Activated CD4-positive, alpha-beta T cell treated with anti-CD3 and anti-CD28 coated beads, Interleukin-2, amount 50 U/mL, for 48 hours (primary cell): Measurements from ENCODE around the gene ITGB5.
A peak's percentile ranks its signal among the peaks of the same experiment; 100 is the strongest.
"Not testable (repeated sequence)": the region's sequence is repeated elsewhere in the genome, so short reads cannot be mapped to it uniquely, and the experiment has no call there.

Experiments
- DNase-seq, 2 experiments: peaks; one replicate each; pipeline ENCODE4 v3.0.0-alpha.2; 2020

The ITGB5 gene

DNA sequence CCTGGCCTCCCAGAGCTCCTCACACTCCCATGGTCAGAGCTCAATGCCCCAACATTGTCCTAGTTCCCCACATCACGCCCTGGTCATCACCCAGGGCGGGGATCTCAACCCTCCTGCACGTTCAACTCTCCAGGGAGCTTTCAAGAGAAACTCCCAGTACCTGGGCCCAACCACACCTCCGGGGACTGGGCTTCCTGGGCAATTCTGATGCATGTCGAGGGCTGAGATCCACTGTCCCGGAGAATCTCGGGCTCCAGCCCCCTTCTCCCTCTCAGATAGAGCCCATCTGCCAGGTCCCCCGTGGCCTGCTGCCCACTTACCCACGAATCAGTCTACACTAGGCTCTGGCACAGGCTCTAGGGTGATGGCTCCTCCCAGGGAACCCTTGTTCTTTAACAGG is 117.7 kb downstream of the ITGB5 start:
- DNase-seq, result no peak

GRCh38 chr3:124768812-124769211 is 118.4 kb downstream of the ITGB5 start:
- DNase-seq, result peak; percentile 10 to 27

DNA sequence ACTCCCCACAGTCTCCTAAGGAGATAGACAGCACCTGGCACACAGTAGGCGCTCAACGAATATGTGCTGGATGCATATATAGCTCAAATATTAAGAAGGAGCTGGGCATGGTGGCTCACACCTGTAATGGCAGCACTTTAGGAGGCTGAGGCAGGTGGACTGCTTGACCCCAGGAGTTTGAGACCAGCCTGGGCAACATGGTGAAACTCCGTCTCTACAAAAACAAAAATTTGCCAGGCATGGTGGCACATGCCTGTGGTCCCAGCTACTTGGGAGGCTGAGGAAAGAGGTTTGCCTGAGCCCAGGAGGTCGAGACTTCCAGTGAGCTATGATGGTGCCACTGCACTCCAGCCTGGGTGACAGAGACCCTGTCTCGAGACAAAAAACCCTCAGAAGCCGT is 119.5 kb downstream of the ITGB5 start:
- DNase-seq, result no peak

DNA sequence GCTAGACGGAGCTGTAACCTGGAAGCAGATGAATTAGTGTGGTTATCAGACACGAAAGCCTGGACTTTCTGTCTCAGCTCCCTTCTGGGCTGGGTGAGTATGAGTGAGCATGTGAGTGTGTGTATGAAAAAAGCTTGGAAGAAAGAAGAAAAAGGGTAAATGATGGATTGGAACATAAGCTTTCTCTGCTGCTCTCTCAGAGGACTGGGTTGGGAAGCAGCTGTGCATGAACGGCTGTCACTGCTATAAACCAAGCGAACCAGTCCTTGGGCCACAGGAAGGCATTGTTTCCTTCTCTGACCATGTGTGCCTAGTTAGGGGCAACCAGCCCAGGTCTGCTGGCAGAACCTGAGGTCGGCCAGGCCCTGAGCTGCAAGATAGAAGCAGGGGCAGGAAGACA is 119.9 kb downstream of the ITGB5 start:
- DNase-seq, result no peak

DNA sequence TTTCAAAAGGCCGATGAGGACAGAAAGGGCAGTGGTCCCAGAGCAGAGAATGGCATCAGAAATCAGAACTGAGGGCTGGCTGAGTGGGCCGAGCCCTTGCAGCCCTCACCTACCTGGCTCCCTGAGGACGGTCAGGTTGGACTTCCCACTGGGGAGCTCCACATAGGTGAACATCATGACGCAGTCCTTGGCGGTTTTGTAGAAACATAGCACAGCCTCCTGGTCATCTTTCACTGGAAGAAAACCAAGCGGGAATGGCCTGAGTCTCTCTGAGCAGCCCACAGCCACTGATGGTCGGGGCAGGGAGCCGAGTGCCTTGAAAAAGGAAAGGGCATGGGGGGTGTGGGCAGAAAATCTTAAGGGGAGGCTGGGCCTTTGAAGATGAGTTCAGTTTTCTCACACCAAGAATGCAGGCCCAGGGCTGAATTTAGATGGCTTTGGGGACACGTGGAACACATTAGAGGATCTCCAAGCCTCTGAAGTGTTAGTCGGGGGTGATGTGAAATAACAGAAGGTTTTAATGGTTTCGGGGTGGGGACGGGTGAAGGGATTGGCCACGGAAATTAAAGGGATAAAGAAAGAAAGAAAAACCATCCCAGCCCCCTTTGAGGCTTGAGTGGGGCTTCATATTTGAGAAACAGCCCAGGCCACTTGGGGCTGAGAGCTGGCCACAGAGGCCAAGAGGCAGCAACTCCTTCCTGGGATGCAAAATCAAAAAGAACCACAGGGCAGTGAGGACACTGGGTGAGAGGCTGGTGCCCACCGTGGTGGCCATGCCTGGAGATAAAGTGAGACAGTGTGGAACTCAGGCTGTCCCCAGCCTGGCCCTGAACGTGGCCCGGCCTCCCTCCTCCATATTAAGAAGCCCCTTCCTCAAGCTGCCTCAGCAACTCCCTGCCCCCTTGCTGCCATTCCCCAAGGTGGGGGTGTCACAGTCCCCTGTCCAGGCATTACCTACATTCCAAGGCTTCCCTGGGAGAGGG is 120.8 kb downstream of the ITGB5 start:
- DNase-seq, result no peak

- no peak for DNase-seq
Observed at GRCh38 chr3:124765197-124765840, 121.8 kb downstream of the ITGB5 start.

GRCh38 chr3:124764746-124765145 is 122.4 kb downstream of the ITGB5 start:
- no peak for DNase-seq

DNA sequence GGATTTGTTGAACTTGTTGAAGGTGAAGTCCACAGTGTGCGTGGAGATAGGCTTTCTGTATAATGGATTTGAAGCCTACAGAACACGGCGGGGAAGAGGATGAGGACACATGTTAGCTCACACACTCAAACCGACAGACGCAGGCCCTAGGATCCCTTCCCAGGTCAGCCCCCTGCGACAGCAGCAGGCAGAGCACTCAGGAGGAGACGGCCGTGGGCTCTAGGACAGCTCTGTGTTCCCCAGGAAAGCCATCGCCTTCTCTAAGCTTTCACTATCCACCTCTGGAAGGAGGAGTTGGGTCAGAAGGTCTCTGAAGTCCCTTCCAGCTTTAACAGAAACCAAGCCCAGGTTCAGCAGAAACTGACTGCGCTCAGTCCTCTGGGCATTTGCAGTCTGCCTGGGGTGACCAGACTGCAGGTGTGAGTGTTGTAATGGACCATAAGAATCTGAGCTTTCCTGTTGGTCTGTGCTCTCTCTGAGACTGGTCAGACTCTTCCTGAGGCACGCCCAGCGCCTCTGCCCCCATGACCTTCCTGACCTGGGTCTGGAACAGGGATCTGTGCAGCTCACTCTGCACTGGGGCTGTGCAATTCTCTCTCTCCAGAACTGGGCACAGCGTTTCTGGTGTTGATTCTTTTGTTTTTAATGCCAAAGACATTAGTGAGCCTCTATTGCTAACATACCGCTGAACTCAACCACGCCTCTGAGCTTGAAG is 123.4 kb downstream of the ITGB5 start:
- no peak for DNase-seq

- no peak for DNase-seq
Observed at GRCh38 chr3:124763206-124763605, 124.0 kb downstream of the ITGB5 start.

DNA sequence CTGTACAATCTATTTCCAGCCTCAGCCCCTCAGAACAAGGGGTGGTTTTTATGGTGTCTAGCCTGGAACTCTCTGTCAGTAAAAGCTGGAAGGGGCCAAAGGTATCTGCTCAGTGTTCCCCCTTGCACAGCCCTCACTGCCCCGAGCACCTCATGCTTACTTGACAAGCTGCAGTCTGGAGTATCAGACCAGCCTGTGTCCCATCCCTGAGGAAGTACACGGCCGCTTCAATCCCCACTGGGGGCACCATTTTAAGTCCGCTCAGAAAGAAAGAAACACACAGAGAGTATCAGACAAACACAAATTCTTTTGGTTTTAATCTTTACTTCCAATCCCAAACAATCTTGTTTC is 124.5 kb downstream of the ITGB5 start:
- no peak for DNase-seq

DNA sequence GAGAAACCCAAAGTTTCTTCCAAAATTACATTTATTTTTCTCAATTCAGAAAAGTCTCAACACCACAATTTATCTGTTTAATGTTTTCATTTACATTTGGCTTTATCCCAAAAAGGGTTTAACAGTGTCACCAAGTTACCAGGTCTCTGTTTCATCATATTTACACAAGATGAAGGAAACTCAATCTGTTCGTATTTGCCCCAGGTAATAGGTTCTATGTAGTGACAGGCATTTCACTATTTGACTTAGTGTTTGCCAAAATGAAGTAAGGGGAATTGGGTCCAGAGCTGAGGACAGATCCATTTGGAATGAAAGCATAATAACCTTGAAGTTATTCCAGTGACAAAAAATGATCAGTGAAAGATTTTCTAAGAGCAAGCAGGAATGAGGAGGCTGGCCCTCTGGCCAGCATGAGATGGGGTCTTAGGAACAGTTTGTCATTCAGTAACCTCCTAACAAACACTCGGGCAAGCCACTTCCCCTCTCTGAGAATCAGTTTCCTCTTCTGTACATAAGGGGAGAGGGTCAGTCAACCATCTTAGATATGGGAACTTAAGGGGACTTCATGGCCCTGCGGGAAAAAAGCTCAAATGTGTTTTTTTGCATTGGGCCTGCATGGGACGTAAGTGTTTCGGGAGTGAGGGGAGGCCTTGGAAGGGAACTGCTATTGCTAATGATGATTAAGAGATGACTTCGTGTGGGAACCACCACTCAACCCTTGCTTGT is 125.1 kb downstream of the ITGB5 start:
- no peak for DNase-seq

DNA sequence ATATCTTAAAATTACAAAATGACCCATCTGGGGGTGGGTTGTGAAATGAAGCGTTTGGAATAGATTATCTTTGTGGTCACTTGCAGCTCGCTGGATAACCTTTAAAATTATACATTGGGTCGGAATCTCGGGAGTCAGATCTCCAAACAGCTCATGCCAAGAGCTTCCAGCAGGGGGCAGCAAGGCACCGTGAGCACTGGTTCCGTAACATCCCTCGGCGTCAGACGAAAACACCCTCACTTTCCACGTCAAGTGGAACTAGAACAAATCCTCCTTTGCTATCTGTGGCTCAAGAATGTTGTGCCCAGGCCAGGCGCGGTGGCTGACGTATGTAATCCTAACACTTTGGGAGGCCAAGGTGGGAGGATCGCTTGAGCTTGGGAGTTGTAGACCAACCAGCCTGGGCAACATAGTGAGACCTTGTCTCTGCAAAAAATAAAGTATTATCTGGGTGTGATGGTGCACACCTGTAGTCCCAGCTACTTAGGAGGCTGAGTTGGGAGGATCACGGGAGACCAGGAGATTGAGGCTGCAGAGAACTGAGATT is 125.8 kb downstream of the ITGB5 start:
- DNase-seq, result peak; percentile 85 to 87

GRCh38 chr3:124760601-124761000 is 126.6 kb downstream of the ITGB5 start:
- no peak for DNase-seq

- no peak for DNase-seq
Observed at GRCh38 chr3:124759666-124760401, 127.3 kb downstream of the ITGB5 start.

GRCh38 chr3:124758851-124759635 is 128.1 kb downstream of the ITGB5 start:
- DNase-seq, result no peak

GRCh38 chr3:124757926-124758325 is 129.2 kb downstream of the ITGB5 start:
- not testable (repeated sequence) for DNase-seq

DNA sequence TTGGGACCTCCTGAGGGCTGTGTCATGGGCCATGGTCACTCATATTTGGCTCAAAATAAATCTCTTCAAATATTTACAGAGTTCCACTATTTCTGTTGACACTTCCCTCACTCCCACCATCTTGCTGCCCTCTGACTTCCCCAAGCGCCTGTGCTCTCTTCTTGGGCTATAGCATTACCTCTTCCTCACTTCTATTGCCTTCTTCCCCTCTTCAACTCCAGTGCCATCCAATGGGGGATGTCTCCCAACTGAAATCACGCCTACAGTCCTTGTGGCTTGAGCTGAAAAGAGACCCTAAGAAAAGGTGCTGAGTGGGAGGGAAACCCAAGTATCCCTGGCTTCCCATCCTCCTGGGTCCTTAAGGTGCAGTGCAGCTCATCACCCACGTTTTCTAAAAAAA is 135.1 kb downstream of the ITGB5 start:
- no peak for DNase-seq

DNA sequence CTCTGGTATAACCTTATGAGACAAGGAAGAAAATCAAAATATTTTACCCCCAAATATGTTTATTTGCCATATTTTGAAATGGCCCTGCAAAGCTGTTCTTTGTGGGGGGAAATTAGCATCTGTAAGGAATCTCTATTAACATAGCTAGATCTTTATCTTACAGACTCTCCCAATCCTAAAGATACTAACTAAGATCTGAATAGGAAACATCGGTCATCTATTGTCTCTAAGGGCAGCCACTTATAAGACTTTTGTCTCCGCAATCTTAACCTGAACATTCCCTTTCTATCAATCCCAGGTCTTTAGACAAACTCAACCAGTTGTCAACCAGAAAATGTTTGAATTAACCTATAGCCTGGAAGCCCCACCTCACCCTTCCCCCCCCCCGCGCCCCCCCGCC is 135.7 kb downstream of the ITGB5 start:
- no peak for DNase-seq

GRCh38 chr3:124749877-124750276 is 137.3 kb downstream of the ITGB5 start:
- not testable (repeated sequence) for DNase-seq

- DNase-seq, result no peak
Observed at GRCh38 chr3:124748560-124749198, 138.5 kb downstream of the ITGB5 start.
